ENCODE measurements around the gene MYO5A.
"Not testable (repeated sequence)": the region's sequence is repeated elsewhere in the genome, so short reads cannot be mapped to it uniquely, and the experiment has no call there.

The MYO5A gene

DNA sequence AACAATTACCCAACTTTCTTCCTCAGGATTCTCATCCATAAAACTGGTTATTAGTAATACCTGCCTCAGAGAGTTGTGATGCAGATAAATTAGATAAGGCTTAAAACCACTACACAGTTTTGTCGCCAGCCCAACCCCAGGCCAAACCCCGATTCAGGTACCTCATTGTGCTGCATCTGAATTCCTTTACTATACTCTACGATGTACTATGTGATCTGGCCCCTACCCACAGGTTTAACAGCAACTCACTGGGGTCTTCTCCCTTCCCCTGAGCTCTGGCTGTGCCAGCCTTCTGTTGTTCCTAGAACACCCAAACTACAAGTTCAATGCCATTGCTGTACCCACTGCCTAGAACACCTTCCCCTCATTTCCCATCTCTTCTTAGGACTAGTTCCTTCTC lies 64.6 kb downstream of the MYO5A start:
- TF ChIP-seq CTCF (conservative IDR thresholded peaks at IDR 0.05; ENCODE audit: control insufficient read depth, insufficient read depth, low read depth, low read length) = no peak
- DNase-seq (ENCODE audit: low read depth) = no peak
- no peak overlapping the region for H3K4me3 ChIP-seq (ENCODE audit: control insufficient read depth, low read depth, low read length)

DNA sequence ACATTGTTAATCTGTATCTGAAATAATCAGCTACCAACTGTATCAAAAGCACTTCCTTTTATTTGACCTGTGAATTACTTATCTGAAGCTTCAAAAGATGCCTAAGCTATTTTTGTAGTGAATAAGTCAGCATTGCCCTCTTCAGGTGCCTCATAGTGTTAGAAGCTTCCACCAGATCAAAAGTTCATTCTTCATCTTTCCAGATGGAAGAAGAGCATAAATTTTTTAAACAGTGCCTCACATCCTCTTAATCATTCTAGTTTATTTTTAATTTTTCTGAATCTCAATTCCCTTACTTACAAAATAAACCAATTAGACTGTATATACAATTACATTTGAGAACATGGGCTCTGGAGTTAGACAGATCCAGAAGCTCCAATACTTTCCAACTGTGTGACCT lies 65.0 kb downstream of the MYO5A start:
- H3K4me3 ChIP-seq (ENCODE audit: control insufficient read depth, low read depth, low read length) = no peak overlapping the region
- DNase-seq (ENCODE audit: low read depth) = peak; percentile 46
- TF ChIP-seq CTCF (conservative IDR thresholded peaks at IDR 0.05; ENCODE audit: control insufficient read depth, insufficient read depth, low read depth, low read length) = peak; percentile 15

DNA sequence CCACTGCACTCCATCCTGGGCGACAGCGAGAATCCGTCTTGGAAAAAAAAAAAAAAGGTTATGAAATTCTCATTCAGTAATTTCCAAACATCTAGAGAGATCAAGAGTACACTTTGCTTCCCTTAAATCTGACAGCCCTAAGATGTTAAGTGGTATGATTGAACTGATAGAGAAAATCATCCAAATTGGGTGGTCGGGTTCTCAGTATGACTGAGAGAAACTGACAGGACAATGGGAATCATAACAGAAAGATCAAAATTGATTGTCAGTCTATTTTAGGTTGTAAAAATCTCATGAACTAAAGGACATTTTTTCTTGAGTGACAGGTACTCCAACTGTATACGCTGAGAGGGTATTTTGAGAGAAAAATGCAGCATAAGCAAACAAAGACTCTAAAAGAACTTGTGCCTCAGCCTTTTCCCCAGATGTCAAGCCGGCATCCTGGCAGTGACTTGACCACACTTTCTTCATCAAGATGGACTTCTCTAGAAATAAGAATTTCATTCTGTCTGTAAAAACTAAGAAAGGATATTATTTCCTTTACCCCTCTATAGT lies 65.8 kb downstream of the MYO5A start:
- DNase-seq (ENCODE audit: low read depth) = no peak
- no peak for TF ChIP-seq CTCF (conservative IDR thresholded peaks at IDR 0.05; ENCODE audit: control insufficient read depth, insufficient read depth, low read depth, low read length)
- H3K4me3 ChIP-seq (ENCODE audit: control insufficient read depth, low read depth, low read length) = no peak overlapping the region

- H3K4me3 ChIP-seq (ENCODE audit: control insufficient read depth, low read depth, low read length); DNase-seq (ENCODE audit: low read depth): not testable (repeated sequence)
These were observed 69.0 kb downstream of the MYO5A start for GRCh38 chr15:52459701-52460100.

- not testable (repeated sequence) for DNase-seq (ENCODE audit: low read depth); H3K4me3 ChIP-seq (ENCODE audit: control insufficient read depth, low read depth, low read length)
These were observed 69.4 kb downstream of the MYO5A start for GRCh38 chr15:52459265-52459664.

- TF ChIP-seq CTCF (conservative IDR thresholded peaks at IDR 0.05; ENCODE audit: control insufficient read depth, insufficient read depth, low read depth, low read length) = no peak
- H3K4me3 ChIP-seq (ENCODE audit: control insufficient read depth, low read depth, low read length) = no peak overlapping the region
- DNase-seq (ENCODE audit: low read depth) = no peak
These were observed 80.4 kb downstream of the MYO5A start for GRCh38 chr15:52448011-52448890.

DNA sequence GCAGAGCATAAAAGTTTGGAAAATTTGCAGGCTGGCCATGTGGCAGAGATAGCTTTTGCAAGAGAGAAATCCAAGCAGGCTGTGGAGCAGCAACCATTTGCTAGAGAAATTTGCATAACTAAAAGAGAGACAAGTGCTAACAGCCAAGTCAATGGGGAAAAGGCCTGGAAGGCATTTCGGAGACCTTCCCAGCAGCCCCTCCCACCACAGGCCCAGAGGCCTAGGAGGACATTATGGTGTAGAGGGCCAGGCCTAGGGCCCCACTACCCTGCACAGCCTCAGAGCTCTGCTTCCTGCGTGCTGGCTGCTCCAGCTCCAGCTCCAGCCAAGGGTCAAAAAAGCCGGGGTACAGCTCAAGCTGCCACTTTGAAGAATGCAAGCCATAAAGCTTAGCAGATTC lies 82.7 kb downstream of the MYO5A start:
- DNase-seq (ENCODE audit: low read depth) = no peak
- H3K4me3 ChIP-seq (ENCODE audit: control insufficient read depth, low read depth, low read length) = no peak overlapping the region
- no peak for TF ChIP-seq CTCF (conservative IDR thresholded peaks at IDR 0.05; ENCODE audit: control insufficient read depth, insufficient read depth, low read depth, low read length)
